Stimulated activated CD8-positive, alpha-beta memory T cell treated with anti-CD3 and anti-CD28 coated beads, Interleukin-7, amount 100 ng/mL, for 24 hours (primary cell): ENCODE measurements around the gene LOXHD1.

Source experiments
- DNase-seq: peaks from one replicate; pipeline ENCODE4 v3.0.0-alpha.2; 2020; ENCODE audit warnings: low read depth

LOXHD1 gene, protein sequence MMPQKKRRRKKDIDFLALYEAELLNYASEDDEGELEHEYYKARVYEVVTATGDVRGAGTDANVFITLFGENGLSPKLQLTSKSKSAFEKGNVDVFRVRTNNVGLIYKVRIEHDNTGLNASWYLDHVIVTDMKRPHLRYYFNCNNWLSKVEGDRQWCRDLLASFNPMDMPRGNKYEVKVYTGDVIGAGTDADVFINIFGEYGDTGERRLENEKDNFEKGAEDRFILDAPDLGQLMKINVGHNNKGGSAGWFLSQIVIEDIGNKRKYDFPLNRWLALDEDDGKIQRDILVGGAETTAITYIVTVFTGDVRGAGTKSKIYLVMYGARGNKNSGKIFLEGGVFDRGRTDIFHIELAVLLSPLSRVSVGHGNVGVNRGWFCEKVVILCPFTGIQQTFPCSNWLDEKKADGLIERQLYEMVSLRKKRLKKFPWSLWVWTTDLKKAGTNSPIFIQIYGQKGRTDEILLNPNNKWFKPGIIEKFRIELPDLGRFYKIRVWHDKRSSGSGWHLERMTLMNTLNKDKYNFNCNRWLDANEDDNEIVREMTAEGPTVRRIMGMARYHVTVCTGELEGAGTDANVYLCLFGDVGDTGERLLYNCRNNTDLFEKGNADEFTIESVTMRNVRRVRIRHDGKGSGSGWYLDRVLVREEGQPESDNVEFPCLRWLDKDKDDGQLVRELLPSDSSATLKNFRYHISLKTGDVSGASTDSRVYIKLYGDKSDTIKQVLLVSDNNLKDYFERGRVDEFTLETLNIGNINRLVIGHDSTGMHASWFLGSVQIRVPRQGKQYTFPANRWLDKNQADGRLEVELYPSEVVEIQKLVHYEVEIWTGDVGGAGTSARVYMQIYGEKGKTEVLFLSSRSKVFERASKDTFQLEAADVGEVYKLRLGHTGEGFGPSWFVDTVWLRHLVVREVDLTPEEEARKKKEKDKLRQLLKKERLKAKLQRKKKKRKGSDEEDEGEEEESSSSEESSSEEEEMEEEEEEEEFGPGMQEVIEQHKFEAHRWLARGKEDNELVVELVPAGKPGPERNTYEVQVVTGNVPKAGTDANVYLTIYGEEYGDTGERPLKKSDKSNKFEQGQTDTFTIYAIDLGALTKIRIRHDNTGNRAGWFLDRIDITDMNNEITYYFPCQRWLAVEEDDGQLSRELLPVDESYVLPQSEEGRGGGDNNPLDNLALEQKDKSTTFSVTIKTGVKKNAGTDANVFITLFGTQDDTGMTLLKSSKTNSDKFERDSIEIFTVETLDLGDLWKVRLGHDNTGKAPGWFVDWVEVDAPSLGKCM (N-terminal part only)

DNA sequence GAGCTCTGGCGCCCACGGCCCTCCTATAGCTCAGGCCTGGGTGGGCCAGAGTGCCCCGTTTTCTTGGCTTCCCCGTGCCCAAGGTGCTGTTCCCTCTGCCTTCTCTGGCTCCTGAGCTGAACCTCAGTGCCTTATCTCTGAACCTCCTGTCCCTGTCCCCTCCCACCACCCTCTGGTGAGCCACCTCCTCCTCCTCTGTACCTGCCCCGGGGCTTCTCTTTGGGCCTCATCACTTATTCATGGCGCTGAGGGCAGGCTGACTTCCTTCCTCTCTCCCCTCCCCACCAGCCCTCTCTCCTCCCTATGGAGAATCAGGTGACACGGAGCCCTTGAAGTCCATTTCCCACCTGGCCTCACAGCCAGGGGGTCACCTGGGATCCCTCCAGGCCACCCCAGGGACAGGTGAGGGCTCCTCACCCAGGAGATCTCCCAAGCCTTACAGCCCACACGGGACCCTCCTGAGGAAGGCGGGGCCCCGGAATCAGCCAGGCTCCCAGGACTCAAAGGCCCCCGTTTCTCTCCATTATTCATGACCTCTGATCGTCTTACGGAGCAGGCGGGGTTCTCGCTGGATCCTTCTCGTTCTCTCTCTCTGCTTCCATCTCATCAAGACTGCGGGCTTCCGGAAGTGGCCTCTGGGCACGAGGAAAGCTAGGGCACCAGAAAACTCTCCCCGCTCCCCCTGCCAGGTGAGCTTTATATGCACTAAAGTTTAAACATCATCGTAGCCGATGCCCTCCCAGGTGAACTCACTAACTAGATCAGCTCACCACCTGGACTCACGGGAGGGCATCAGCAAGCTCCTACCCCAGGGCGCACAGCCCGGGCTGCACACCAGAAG lies at the start of gene LOXHD1:
Gene LOXHD1, minus strand, starts transcription at position 106 of the 841 bp plus-strand sequence. CDS start 187 bp downstream, outside the sequence.
- no peak for DNase-seq

DNA sequence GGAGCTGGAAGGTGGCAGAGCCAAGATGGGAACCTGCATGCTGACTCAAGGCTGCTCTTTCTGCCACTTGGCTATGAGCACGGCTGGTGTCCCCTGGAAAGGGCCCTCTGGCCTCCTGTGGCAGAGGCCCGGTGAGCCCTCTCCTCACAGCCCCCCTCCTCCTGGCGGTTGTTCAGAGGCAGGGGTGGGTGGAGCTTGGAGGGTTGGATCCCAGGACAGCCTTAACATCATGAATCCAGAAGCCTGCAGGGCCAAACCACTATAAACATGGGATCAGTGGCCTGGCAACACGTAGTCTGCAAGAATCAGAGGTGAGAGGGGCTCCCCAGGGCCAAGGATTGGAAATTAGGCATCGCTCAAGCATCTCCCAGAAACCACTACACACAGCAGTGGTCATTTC lies 48.5 kb upstream of the LOXHD1 start:
- no peak for DNase-seq

DNA sequence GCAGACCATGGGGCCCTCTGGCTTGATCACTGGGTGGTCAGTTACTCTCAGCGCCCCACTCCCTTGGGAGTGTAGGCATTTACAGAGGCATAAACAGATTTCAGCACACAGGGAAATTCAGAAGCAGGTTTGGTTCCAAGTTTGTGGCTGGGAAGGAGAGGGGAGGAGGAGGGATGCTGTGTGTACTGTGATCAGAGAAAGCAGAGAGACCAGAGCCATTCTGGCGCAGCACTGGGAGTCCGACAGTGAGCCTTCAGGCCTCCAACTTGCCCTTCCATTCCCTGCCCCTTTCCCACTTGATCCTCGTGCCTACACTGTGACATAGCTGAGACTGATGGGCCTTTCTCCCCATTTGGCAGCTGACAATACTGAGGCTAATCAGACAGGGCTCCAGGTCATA lies 47.8 kb upstream of the LOXHD1 start:
- DNase-seq, result no peak

DNA sequence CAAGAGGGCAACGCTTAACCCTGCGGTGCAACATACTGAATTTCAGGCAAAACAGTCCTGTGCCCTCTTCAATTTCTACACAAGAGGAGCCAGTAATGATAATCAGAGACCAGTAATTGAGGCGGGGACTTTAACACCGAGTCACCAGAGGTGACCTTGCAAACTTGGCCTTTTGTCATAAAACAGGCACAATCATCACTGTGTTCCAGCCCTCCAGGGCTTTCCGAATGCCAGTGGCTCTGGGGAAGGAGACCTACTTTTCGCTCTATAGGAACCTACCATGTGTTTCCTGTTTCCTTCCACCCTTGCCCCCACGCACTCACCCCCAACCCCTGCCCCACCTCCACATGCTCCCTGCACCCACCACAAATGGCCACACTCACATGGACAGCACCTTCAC lies 47.2 kb upstream of the LOXHD1 start:
- no peak for DNase-seq

DNA sequence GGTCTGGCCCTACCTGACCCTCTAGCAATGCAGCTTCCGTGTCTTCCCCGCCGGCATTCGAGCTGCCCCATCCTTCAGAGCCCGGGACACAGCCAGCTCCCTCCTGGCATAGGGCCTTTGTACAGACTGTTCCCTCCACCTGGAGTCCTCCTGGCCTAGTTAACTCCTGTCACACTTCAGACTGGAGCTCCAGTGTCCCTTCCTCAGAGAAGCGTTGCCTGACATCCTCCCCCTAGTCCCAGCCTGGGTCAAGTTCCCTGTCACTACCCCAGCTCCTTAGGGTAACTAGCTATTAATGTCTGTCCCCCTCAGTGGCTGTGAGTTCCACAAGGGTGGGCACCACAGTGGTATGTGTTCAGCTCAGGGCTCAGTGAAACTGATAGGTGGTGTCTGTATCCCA lies 45.5 kb upstream of the LOXHD1 start:
- no peak for DNase-seq

DNA sequence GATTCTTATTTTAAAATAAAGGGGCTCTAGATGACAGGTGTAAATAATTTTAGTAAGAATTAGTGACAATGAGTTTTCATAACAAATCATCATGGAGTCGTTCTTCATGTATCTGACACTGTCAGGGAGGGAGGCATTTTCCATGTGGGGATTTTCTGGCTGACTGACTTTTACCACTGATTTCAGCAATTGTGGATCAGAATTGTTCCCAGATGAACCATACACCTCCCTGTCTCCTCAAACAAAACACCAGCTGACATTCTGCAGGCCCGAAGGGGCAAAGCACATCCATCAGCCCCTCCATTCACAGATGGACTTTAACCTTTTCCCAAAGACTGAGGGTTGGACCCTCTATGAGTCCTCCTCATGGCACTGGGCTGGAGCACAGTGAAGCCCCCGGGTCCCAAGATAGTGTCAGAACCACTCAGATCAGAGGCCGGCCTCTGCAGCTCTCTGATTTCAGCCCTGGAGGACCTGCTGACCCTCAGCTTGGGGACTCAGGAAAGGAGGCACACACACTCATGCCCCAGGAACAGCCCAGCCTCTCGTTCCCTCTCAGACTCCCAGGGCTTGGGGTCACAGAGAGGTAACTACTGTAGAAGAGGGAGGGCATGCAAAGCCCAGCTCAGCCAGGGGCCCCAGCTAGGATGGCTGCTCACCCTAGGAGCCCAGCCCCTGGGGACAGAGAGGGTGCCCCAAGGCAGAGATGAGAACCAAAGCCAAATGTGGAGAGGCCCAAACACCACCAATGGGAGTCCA lies 43.2 kb upstream of the LOXHD1 start:
- no peak for DNase-seq

DNA sequence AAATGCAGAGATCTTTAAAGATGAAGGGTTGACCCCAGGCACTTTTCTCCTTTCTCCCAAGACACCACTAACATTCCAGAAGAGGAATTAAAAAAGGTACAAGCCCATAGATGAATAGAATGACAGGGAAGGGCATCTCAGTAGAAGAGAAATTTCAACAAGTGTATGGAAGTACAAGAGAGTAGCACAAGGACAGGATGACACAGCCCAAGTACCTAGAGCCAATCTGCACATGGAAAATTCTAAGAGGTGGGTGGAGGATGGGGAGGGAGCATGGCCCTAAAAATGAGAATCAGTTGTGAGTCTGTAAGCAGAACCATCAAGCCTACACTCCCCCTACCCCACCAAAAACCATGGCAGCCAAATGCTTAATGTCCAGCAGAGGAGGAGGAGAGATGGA lies 39.7 kb upstream of the LOXHD1 start:
- DNase-seq, result no peak

DNA sequence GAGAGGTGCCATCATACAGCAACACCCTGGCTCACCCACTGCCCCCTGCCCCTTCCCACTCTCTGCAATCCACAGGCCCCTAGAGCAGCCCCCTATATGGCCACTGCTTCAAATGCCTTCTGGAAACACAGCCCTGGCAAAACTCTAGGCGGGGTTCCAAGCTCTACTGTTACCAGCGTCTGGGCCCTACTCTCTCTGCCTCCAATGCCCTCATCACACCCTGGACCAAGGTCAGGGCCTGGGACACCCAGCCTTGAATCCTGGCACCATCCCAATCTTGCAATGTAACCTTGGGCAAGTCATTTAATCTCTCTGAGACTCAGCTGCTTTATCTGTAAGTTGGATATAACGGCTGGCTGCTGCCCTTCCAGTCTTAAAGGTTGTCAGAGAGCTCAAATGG lies 39.2 kb upstream of the LOXHD1 start:
- DNase-seq, result no peak

DNA sequence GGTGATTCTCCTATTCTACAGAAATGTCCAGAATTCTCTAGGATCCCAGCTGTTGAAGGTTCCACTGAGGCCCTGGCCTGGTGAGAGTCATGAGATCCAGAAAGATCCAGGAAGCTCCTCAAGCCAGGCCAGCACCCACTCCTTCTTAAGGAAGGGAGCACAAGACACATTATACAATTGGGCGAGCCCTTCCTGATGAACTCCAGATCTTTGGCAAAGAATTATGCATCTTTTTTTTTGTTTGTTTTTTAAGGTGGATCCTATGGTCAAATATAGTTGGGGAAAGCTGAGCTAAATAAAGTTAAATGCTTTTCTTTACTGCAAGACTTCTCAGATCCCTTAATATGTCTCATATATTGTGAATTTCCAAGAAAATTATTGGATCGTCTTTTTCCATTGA lies 37.0 kb upstream of the LOXHD1 start:
- no peak for DNase-seq

DNA sequence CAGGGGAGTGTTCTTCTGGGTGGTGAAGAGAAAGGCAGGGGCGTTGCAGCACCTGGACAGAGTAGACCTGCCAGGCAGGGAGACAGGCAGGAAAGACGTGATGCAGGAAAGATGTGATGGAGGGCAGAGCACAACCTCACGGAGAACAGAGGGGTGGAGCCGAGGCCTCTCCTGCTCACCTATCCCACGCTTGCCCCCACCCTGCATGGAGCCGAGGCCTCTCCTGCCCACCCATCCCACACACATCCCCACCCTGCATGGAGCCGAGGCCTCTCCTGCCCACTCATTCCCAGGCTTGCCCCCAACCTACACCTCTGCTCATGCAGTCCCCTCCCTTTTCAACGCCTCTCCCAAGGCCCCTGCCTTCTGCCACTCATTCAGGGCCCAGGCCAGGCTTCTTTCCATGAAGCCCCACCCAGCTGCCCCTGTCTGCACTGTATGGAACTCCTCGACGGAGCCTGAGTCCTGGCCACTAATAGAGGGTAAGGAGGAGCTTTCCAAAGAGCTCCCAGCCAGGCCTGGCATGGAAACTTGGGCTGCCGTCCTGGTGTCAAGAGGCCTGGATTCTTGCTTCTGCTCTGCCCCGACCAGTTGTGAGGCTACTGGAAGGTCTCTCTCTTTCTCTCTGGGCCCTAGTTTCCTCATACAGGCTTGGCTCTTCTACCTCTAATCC lies 32.0 kb upstream of the LOXHD1 start:
- DNase-seq, result no peak

DNA sequence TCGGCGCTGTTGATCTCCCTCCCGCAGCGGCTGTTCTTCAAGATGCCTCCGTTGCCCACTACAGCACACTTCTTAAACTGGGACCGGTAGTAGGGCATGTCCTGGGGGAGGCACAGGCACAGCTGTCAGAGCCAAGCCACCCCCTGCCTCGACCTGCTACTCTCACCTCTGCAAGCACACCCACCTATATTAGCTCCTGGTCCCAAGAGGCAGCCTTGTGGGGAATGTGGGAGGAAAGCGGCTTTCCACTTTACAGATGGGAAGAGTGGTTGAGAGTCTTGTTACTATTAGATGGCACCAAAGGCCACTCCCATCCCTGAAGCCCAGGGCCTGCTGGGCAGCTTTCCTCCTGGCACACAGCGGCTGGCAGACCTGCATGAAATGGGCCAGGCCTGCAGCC lies 29.2 kb upstream of the LOXHD1 start:
- no peak for DNase-seq

DNA sequence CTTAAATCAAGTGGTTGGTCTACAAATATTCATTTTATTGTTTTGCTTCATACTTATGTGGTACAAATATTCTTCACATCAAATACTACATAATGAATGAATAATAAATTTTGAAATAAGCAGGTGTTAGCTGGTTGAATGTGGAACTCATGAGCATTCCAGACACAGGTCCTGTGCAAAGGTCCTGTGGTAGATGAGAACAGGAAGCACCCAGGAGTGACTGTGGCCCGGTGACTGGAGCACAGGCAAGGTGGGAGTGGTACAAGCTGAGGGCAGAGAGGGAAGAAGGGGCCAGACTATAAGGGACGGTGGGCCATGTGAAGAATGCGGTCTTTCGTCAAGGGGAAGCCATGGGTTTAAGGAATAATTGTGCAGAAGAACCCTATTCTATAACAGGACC lies 26.2 kb upstream of the LOXHD1 start:
- DNase-seq, result no peak

DNA sequence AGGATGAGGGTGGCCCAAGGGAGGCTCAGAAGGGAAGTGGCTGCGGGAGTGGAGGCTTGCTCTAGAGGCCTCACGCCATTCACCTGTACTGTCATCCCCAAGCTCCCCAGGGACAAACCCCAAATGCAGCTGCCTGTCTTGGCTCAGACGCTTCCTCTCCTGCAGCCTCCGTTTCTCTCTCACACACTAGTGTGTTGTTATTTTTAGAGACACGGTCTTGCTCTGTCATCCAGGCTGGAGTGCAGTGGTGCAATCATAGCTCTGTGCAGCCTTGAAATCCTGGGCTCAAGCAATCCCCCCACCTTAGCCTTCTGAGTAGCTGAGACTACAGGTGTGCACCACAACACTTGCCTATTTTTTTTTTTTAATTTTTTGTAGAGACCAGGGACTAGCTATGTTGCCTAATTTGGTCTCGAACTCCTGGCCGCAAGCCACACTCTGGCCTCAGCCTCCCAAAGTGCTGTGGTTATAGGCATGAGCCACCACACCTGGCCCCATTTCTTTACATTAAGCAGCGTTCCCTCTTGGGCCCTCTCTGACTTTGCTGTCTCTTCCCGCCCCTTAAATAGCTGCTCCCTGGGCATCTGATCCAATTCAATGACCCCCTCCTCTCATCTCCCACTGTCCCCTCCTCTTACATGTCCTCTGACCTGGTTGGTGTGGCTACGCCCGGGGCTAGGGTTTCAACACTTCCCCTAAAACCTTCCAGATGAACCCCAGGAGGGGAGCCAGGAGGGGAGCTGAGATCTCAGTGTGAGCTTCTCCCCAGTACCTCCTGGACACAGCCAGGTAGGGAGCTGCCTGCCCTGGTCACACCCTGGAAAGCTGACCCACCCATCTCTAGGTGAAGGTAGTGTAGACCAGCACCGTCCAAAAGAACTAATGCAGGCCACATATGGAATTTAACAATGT lies 24.0 kb upstream of the LOXHD1 start:
- no peak for DNase-seq

DNA sequence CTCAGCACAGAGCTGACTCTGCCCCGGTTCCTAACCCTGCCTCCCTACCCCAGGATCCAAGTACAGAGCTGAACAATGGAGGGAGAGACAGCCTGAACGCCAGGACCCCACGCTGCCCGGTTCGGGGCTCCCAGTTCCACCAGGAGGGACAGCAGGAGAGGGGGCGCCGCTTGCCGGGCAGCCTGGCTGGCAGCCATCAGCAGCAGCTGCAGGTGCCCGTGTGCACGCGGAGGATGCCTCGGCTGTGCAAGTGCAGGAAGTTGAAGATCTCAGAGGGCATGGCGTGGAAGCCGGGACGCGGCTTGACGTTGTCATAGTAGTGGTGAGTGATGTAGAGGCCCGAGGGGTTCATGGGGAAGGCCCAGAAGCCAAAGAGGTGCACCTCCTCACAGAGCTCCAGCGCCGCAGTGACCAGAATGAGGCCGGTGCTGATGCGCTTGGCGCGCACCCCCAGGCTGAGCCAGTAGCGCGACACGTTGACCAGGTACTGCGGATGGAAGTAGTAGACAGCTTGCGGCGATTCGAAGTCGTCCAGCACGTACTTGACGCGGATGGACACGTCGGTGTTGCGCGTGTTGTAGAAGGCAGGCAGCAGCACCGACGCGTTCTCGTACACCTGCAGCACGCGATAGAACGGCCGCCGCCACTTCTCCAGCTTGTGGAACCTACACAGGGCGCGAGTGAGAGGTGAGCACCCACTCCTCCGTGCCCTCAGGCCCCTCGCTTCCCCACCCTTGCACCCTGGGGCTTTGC lies 23.0 kb upstream of the LOXHD1 start:
- DNase-seq, result no peak

DNA sequence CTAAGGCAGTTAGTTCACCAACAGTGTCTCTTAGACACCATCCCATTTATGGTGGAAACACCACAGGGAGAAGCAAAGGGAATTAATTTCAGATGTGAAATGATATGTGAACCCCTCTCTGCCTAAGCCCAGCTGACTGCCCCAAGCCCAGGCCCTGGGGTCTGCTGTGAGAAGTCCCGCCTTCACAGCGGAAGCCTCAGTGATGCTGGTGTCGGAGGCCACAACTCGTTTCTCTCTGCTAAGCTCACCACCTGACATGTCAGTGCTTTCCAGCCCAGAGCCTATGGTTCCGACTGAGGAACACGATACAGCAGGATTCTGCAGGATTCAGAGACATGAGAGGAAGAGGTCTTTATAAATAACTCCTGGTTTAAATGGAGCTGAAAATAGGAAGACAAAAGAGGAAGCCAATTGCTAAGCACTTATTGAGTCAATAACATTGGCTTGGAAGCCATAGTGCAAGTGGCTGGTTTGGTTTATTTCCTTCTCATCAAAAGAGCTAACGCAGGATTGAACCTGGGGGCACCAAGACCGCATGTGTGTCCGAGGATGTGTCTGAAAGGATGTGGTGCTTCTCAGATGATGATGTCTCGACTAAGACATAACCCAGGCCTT lies 21.9 kb upstream of the LOXHD1 start:
- no peak for DNase-seq

DNA sequence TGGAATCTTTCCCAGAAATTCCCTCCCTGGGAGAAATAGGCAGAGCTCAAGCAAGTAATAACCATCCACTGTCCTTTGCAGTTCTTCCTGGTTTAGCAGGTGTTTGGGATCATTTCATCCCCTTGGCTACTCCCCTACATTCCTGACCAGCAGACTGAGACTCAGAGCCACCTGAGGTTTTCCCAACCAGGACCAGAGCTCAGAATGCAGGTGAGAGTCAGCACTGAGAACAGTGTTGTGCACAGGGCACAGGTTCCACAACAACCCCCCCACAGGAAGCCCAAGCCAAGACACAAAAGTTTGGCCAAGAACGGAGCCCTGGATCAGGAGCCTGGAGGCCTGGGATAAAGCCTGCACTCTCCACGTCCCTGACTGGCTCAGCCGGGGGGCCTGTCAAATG lies 21.0 kb upstream of the LOXHD1 start:
- DNase-seq, result no peak

DNA sequence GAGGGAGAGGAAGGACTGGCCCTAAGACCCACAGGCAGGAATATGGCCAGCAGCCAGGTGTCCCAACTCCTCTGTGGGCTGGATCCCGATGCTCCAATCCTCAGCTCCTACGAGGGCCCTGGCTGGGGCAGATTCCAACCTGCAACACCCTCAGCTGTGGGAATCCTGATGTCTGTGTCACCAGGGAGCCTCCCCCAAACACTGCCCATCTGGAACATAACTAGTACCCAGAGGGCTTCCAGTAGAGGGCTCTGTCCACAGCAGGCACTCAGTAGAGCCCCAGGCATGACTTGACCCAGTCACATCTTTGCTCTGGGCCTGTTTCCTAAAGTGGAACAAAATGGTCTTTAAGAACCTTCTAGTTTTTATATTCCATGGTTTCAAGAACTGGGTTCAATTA lies 20.6 kb upstream of the LOXHD1 start:
- DNase-seq, result no peak
